DMS53 treated with DMSO at 0.1 percent for 48 hours (cell line): ENCODE measurements around the gene NPIPB6.
"Not testable (repeated sequence)": the region's sequence is repeated elsewhere in the genome, so short reads cannot be mapped to it uniquely, and the experiment has no call there.

Source experiments
- DNase-seq: peaks from one replicate; lab custom pipeline; 2025; ENCODE audit not compliant: unreplicated experiment; lab: John Stamatoyannopoulos, UW

NPIPB6 gene

GRCh38 chr16:28363408-28363807 lies at the start of gene NPIPB6:
TSS of gene NPIPB6 (minus strand) at chr16:28363508. CDS start at chr16:28362822, 686 bp downstream.
- not testable (repeated sequence) for DNase-seq

GRCh38 chr16:28403220-28404072 lies 40.1 kb upstream of the NPIPB6 start, which contains the start of gene EIF3CL:
TSS of gene EIF3CL (minus strand) at chr16:28403841. CDS start at chr16:28403618, 223 bp downstream.
- DNase-seq: not testable (repeated sequence)

DNA sequence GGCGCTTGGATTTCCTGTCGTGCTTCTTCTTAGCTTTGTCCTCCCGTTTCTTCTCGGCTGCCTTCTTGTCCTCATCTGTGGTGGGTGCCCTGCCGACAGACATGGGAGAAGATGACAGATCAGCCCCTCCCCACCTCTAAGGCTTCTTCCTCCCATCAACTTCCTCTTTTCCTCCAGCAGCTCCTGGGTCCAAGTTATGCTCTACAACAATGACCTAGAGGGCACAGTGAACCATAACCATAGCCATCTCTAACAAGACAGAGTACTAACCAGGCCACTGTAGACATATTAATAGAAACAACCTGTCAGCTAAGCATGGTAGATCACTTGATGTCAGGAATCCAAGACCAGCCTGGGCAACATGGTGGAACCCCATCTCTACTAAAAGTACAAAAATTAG lies 28.7 kb upstream of the NPIPB6 start:
- DNase-seq: not testable (repeated sequence)

- not testable (repeated sequence) for DNase-seq
These were observed 19.0 kb upstream of the NPIPB6 start for GRCh38 chr16:28382177-28382867.

DNA sequence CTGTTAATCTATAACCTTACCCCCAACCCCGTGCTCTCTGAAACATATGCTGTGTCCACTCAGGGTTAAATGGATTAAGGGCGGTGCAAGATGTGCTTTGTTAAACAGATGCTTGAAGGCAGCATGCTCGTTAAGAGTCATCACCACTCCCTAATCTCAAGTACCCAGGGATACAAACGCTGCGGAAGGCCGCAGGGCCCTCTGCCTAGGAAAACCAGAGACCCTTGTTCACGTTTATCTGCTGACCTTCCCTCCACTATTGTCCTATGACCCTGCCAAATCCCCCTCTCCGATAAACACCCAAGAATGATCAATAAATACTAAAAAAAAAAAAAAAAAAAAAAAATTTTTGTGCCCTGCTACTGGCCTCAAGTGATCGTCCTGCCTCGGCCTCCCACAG lies 14.5 kb upstream of the NPIPB6 start:
- DNase-seq: not testable (repeated sequence)

GRCh38 chr16:28377108-28377625 lies 13.9 kb upstream of the NPIPB6 start:
- not testable (repeated sequence) for DNase-seq

- DNase-seq: not testable (repeated sequence)
These were observed 11.8 kb upstream of the NPIPB6 start for GRCh38 chr16:28375115-28375514.

- DNase-seq: not testable (repeated sequence)
These were observed 11.0 kb upstream of the NPIPB6 start for GRCh38 chr16:28374281-28374680.

DNA sequence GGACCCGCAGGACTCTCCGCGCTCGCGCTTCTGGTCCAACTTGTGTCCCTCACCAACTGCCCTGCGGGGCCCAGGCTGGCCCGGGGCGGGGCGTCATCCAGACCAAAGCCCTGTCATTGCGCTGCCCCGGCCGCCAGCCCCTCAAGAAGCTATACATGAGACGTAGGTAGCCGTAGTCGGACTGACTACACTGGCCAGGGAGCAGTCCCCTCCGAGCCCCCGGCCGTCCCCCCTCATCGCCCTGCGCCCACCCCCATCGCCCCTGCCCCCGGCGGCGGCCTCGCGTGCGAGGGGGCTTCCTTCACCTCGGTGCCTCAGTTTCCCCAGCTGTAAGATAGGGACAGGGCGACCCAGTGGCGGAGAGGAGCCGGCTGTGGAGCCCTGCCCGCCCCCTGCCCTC lies 4.6 kb upstream of the NPIPB6 start:
- DNase-seq: not testable (repeated sequence)

GRCh38 chr16:28364268-28365173 lies 1.2 kb upstream of the NPIPB6 start:
- DNase-seq: not testable (repeated sequence)

DNA sequence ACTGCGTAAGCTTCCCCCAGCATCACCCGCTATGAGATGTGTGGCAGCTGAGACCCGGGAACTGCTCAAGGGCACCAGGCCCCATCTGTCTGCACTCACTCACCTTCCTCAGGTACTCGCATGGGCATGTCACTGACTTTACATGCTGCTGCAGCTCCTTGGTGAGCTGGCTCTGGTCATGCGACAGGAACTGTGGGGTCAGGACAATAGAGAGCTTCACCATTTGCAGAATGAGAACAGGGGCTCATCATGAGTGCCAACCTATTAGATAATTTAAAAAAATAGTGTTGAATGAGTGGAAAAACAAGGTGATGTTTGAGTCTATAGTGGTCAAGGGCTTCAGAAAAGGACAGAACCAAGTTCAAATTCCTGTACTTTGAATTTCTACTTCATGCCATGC lies 708 bp downstream of the NPIPB6 start:
- not testable (repeated sequence) for DNase-seq

DNA sequence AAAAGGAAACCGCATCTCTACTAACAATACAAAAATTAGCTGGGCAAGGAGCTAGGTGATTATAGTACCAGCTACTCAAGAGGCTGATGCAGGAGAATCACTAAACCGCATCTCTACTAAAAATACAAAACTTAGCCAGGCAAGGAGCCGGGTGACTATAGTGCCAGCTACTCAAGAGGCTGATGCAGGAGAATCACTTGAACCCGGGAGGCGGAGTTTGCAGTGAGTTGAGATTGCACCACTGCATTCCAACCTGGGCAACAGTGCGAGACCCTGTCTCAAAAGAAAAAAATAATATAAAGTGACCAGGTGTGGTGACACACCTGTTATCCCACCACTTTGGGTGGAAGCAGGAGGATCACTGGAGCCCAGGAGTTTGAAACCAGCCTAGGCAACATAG lies 25.1 kb downstream of the NPIPB6 start:
- DNase-seq: not testable (repeated sequence)

DNA sequence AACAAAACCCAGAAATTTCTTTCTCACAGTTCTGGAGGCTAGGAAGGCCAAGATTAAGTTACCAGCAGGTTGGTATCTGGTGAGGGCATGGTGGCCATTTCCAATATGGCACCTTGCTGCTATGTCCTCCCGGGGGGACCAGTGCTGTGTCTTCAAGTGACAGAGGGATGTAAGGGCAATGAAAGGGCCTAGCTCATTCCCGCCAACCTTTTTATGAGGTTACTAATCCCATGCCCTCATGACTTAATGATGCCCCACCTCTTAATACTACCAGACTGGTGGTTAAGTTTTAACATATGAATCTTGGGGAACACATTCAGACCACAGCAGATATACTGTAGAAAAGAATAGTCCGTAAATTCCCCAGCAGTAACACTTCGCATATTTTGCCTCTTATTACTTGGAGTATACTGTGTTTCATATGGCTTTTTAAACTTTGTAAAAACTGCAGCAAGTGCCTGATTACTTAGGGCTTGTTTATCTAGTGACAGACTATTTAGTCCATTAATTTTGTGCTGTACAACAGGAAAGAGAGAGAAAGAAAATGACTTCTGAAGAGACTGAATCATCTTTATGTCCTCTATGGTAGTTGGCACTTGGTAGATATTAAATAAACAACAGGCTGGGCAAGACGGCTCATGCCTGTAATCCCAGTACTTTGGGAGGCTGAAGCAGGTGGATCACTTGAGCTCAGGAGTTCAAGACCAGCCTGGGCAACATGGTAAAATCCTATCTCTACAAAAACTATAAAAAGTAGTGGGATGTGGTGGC lies 26.2 kb downstream of the NPIPB6 start:
- not testable (repeated sequence) for DNase-seq

- DNase-seq: not testable (repeated sequence)
These were observed 27.6 kb downstream of the NPIPB6 start for GRCh38 chr16:28335678-28336077.

- DNase-seq: not testable (repeated sequence)
These were observed 30.7 kb downstream of the NPIPB6 start for GRCh38 chr16:28332632-28333031.

DNA sequence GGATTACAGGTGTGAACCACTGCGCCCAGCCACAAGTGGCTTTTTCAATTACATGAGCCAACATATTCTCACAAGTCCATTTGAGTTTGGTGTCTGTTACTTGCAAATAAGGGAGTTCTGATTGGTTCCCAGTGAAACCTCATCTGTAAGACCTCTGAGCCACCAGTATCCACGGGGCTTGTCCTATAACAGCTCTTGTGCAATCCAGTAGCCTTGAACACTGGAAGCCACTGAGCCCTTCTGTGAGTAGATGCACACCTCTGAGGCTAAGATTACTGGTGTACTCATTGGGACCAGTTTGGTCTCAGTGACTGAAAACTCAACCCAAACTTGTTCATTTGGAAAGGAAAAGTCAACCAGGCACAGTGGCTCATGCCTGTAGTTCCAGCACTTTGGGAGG lies 32.3 kb downstream of the NPIPB6 start:
- not testable (repeated sequence) for DNase-seq

- DNase-seq: not testable (repeated sequence)
These were observed 33.1 kb downstream of the NPIPB6 start for GRCh38 chr16:28330232-28330631.

DNA sequence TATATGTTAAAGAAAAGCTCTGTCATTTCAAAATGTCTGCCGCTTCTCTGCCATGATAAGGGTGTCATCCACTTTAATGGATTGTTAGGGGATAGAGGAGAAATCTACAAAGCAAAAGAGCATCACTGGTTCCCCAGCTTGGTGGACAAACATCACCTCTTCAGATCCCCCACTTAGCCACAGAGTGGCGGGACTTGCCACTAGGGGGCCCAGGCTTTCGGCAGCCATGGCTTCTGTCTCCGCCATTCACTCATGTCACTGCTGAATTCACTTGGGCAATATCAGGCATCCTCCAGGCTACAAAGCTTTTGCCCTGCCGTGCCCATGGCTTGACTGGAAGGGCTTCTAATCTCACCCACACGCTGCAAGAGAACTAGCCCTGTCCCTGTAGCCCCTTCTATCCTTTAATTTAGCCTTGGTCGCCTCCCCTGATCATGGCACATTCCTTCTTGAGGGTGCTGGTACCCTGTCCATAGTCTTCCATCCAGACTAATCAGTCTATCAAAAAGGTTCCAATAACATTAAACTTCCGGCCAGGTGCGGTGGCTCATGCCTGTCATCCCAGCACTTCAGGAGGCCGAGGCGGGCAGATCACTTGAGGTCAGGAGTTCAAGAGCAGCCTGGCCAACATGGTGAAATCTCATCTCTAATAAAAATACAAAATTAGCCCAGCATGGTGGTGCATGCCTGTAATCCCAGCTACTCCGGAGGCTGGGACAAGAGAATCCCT lies 36.3 kb downstream of the NPIPB6 start:
- no peak for DNase-seq

- DNase-seq: no peak
These were observed 38.4 kb downstream of the NPIPB6 start for GRCh38 chr16:28324887-28325279.
